GM21447 (cell line): ENCODE results near the gene SH3RF3.

ENCODE experiments used
- ATAC-seq: cut with Tn5 transposase; IDR thresholded peaks from one replicate; pipeline ENCODE4 v1.9.1; 2021; ENCODE audit not compliant: unreplicated experiment

SH3RF3 gene

GRCh38 chr2:109508556-109508955 is 379.6 kb downstream of the SH3RF3 start:
- no peak for ATAC-seq

DNA sequence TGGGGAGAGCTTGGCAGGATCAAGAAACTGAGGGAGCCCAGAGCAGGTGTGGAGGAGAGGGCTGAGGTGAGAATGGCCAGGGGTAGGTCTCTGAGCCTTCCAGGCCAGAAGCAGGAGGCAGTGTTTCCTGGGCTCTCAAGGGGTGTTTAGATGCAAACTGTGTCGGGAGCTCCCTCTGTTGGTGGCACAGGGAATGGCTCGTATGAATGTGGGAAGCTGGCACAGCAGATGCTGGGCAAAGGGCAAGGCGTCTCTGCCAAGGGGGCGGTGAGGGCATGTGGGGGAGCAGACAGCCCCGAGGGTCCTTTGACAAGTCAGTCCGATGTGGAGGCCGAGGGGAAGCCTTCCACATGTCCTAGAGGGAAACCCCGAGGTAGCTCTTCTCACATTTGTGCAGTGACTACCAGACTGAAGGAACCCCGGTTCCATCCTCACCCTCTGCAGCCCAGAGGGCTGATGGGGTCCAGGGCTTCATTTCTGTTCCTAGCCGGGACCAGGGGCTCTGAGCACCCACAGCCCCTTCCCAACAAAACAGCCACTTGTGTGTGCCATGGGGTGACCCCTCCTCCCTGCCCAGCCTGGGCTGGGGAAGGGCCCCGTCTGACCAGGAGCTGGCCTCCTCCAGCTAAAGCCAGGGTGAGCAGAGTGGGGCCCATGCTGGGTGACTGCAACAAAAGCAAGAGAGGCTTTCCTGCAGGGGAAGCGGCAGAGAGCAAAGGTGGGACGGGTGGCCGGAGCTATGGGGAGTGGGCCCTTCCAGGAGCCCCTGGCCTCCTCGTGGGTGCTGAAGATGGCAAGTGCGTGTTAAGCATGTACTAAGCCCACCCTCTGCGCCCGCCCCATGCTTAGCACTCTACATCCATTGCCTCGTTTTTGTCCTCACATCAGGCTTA is 381.4 kb downstream of the SH3RF3 start:
- ATAC-seq = no peak

DNA sequence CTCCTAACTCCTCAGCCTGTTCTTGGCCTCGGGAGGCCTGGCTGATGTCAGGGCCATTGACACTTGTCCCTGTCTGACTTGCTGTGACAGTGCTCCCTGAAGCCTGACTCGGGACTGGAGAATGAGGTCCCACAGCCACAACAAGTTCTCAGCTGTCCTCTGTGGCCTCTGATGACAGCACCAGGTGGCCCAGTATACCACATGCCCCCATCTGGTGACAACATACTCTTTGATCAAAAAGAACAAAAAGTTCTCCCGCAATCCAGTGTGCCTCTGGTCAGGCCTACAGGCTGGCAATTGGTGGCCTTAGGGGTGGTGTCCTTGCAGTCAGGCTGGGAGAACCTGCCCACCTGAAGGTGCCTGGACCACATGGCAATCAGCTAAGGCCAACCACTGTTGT is 382.2 kb downstream of the SH3RF3 start:
- ATAC-seq = no peak

DNA sequence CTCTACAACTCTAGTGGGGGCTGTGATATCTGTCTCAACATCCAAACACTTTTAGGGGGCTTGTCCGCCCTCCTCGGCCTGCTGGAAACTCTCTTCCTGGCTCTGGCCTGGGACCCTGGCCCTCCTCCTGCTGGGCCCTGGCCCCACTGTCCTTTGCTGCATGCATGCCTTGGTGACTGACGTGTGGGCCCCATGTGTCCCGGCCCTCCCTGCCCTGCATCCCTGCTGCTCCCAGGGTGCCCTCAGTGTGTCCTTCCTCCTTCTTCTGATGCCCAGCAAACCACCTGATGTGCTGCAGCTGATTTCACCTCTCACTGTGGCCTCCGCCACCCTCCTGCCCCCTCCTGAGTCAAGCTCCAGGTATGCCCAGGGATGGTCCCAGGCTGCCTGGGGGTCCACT is 383.1 kb downstream of the SH3RF3 start:
- no peak for ATAC-seq

DNA sequence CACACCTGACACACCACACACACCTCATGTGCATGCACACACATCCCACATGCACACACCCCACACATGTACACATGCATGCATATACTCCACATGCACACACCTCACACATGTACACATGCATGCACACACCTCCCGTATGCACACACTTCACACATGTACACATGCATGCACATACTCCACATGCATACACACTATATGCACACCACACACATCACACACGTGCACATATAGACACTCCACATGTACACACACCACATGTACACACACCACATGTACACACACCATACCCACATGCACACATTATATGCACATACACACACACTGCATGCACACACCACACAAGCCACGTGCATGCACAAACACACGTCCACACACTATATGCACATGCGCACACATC is 384.2 kb downstream of the SH3RF3 start:
- ATAC-seq = no peak

DNA sequence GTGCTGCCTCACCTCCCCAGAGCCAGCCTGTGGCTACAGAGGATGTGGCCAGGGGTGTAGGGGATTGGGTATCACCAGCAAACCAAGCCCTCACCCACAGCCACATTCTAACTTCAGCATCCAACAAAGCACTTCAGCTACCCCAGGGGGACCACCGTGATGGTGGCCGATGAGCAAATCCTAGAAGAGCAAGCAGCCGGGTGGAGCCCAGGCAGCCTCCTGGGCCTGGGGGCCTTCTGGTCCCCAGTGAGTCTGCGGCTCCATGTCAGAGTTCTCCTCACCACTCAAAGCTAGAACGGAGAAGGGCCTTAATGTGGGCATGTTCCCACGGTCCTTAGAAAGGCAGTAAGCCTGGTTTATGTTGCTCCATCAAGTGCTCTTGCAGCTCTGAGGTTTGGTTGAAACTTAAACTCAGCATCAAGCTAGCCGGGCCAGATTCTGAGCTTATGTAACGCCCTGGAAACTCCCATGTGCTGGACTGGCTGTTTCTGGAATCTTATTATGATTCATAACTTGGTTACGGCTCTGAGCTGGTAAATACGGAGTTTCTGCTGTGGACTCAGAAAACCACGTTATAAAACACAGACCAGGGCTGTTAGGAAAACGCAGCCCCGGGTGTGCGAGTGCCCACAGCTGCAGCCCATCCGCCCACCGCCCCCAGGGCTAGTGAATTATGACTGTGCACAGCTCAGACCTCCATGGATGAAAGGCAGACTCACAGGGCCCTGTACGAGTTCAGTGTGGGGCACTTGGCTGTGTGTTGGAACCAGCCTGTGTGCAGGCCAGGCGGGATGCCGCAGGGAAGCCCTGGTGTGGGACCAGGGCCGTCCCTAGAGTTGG is 385.0 kb downstream of the SH3RF3 start:
- ATAC-seq = peak; percentile 72

- no peak for ATAC-seq
These were observed 385.9 kb downstream of the SH3RF3 start for GRCh38 chr2:109514857-109515256.

- no peak for ATAC-seq
These were observed 387.6 kb downstream of the SH3RF3 start for GRCh38 chr2:109516445-109517117.

- ATAC-seq = no peak
These were observed 388.3 kb downstream of the SH3RF3 start for GRCh38 chr2:109517118-109517889.

DNA sequence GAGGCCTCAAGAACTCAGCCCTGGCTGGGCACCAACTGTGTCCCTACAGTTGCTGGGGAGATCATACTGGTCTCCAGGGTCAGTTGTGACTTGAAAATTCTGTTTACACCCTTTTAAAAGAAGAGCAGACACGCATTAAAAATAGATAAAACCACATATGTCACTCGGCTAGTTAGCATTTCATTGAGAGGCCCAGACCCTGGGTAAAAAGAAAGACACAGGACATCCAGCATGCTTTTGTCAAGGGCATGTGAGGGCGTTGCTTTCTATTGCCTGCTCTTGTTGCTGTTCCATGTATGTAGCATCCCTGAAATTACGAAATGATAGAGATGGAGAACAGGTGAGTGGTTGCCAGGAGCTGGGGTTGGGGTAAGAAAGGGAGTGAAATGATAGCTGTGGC is 390.5 kb downstream of the SH3RF3 start:
- no peak for ATAC-seq

- no peak for ATAC-seq
These were observed 392.4 kb downstream of the SH3RF3 start for GRCh38 chr2:109521233-109522062.

DNA sequence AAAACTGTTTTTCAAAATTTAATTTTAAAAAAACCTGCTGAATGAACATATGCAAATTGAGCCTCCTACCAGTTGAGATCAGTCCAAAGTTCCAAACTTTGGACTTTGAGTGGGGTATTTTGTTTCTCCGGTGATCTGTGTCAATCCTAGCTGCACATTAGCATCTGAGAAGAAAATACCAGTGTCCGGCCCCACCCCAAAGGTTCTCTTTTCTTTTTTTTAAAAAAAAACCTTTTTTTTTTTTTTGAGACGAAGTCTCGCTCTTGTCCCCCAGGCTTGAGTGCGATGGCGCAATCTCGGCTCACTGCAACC is 393.0 kb downstream of the SH3RF3 start:
- ATAC-seq = no peak

GRCh38 chr2:109523121-109523520 is 394.1 kb downstream of the SH3RF3 start:
- no peak for ATAC-seq

DNA sequence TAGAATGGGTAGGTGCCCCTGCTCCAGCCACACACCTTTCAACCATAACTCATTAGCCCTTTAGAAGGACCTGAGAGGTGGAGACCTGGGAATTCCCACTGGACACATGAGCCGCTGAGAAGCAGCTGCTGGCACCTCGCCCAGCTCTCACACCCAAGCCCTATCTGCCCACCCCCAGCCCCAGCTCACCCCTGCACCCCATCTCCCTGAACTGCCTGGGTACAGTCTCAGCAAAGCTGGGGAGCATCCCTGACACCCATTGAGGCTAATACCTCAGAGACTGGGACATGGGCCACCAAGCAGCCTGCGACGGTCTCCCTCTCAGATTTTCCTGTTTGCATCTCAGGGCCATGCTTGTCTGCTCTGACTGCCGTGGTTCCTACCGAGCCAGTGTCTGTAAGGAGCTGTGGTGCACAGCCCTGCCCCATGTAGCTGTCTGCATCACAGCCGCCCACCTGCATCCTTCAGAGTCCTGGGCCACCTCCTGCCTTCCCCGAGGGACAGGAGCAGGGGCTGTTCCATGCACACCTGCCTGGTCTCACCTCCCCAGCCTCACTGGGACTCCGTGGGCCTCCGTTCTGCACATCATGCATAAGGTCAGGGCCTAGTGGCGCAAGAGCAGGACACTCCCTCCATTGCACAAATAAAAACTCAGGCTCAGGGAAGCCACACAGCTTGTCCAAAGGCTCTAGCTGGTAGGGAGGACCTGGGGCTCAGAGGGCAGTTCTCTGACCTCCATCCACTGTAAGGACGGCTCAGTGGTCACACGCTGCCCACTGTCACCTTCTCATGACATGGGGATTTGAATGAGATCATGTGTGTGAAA is 394.7 kb downstream of the SH3RF3 start:
- no peak for ATAC-seq

DNA sequence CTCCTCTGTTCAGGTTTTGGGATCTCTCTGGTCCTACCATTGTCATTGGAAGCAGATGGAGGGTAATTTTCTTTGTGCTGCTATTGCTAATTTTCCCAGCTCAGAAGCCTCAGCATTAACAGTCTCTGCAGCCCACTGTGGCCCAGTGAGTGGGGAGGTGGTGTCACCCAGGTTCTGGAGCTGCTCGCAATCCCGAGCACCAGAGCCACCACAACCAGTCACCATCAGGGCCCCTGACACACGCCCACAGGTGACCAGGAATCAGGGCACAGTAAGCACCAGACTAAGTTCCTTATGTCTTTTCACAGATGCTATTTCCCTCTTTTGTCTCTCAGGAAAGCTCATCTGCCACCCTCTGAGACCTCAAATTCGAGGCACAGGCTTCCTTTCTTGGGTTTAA is 396.8 kb downstream of the SH3RF3 start:
- ATAC-seq = no peak

- no peak for ATAC-seq
These were observed 397.5 kb downstream of the SH3RF3 start for GRCh38 chr2:109526442-109526970.

- no peak for ATAC-seq
These were observed 398.1 kb downstream of the SH3RF3 start for GRCh38 chr2:109527079-109527478.

DNA sequence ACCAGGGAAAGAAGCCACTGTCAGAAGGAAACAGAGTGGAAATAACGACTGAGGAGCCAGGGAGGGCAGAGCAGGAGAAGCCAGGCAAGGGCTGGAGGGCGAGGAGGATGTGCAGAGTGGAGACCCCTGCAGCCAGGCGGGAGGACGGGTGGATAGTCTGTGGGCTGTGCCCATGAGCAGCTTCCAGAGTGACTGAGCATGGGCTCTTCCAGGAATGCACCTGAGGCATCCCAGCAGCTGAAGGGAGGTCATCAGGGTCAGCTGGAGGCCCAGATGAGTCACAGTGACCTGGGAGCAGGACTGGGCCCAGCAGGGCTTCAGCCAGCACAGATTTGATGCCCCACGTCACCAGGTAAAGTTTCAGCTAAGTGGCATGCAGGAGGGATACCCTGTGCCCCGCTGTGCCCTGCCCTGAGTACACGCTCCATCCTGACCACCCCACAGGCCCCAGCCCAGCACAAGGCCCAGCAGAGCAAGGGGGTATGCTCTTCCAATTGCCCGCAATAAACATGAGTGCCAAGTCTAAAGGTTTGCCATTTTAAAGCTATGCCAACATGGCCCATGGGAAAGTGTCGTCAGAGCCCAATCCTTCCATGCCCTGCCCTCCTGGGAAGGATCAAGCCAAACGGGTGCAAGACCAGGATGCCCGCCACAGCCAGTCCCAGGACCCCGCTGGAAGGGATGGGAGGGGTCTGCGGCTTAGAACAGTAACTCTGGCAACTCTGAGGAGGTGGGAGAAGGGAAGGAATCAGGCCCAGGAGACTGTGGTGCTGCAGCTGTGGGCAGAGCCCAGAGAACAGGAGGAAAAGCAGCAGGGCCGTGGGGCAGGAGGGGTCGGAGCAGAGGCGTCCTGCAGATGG is 399.1 kb downstream of the SH3RF3 start:
- ATAC-seq = no peak
